H1 (cell line): ENCODE data around the gene CAPN15.

ENCODE experiments used
- CHD2 ChIP-seq: IDR thresholded peaks from 2 replicates; pipeline ENCODE4 v1.6.1; 2012; ENCODE audit warnings: low read length, improper control_type of control experiment
- EP300 ChIP-seq, 2 experiments: IDR thresholded peaks; 1 replicate in 1 of 2; 2 replicates in 1 of 2; pipeline ENCODE4 v1.6.1; 2011 to 2012; ENCODE audit warnings: low read depth in 2 of 2, low read length in 2 of 2, mild to moderate bottlenecking in 2 of 2, borderline replicate concordance in 1 of 2, inconsistent platforms in 1 of 2, moderate library complexity in 1 of 2
- EZH2 ChIP-seq: fragments of 200-600 bp; sonication (generic); IDR thresholded peaks from 2 replicates; pipeline ENCODE4 v1.7.1; 2012; ENCODE audit warnings: low read depth, mild to moderate bottlenecking, moderate library complexity, low read length, inconsistent platforms; ENCODE audit not compliant: severe bottlenecking
- FOSL1 ChIP-seq: IDR thresholded peaks from 2 replicates; pipeline ENCODE4 v1.6.1; 2011; ENCODE audit warnings: mild to moderate bottlenecking, low read depth, low read length, moderate library complexity; ENCODE audit not compliant: insufficient read depth
- KDM1A ChIP-seq: fragments of 200-600, 300-600 bp; sonication (generic); IDR thresholded peaks from 2 replicates; pipeline ENCODE4 v1.7.1; 2016; ENCODE audit warnings: mild to moderate bottlenecking, low read length, borderline replicate concordance
- POLR2A ChIP-seq, 2 experiments: IDR thresholded peaks; 1 replicate in 1 of 2; 2 replicates in 1 of 2; pipeline ENCODE4 v1.6.1; 2011; ENCODE audit warnings: low read depth in 2 of 2, low read length in 2 of 2, mild to moderate bottlenecking in 2 of 2; ENCODE audit errors: control extremely low read depth in 1 of 2
- POLR2AphosphoS5 ChIP-seq: IDR thresholded peaks from 2 replicates; pipeline ENCODE4 v1.6.1; 2011; ENCODE audit warnings: low read depth, low read length
- TF ChIP-seq, protein P1 (sequence below), 3 experiments: IDR thresholded peaks; 1 replicate in 2 of 3; 2 replicates in 1 of 3; pipeline versions ENCODE4 v1.5.1 to v1.6.1; 2011; ENCODE audit warnings: low read length in 3 of 3, mild to moderate bottlenecking in 3 of 3, inconsistent platforms in 2 of 3, low read depth in 1 of 3, moderate library complexity in 1 of 3; ENCODE audit not compliant: insufficient read depth in 1 of 3; ENCODE audit errors: control extremely low read depth in 1 of 3

DNA sequence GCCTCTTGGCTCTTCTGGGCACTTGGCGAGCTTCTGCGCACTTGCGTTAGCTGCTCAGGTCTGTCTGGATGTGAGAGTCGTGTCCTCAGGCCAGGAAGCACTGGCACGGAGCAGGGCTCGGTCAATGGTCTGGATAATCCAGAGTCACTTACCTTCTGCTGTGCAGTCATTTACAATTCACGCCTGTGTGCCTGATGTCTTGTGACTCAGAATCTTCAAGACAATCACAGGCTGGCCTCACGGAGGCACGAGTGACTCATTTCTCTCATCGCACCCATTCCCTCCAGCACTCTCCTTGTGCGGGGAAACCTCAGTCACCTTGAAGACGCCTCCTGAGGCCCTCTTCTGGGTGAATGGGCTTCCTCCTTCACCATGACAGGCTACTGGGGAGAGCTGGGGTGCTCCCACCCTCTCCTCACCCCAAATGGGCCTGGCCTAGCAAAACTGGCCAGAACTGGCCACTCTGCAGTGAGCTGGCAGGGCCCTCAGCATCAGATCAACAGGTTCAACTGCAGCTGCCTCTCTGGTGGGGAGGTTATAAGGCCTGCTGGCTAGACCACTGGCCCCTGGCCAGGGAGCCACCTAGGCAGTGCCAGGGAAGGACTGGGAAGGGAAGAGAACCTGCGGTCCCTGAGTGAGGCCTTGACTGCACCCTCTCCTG lies 1.9 kb upstream of the CAPN15 start:
- TF ChIP-seq POLR2AphosphoS5: 0 out of 2 replicates have a peak, but pooled peaks have one; percentile 6
- TF ChIP-seq CHD2: no peak
- TF ChIP-seq FOSL1: no peak
- no peak for TF ChIP-seq EZH2
- no peak for TF ChIP-seq POLR2A (IDR thresholded peaks at IDR 0.05; ENCODE audit: control extremely low read depth in 1 of 2, low read depth in 2 of 2, low read length in 2 of 2)
- TF ChIP-seq, protein P1, sequence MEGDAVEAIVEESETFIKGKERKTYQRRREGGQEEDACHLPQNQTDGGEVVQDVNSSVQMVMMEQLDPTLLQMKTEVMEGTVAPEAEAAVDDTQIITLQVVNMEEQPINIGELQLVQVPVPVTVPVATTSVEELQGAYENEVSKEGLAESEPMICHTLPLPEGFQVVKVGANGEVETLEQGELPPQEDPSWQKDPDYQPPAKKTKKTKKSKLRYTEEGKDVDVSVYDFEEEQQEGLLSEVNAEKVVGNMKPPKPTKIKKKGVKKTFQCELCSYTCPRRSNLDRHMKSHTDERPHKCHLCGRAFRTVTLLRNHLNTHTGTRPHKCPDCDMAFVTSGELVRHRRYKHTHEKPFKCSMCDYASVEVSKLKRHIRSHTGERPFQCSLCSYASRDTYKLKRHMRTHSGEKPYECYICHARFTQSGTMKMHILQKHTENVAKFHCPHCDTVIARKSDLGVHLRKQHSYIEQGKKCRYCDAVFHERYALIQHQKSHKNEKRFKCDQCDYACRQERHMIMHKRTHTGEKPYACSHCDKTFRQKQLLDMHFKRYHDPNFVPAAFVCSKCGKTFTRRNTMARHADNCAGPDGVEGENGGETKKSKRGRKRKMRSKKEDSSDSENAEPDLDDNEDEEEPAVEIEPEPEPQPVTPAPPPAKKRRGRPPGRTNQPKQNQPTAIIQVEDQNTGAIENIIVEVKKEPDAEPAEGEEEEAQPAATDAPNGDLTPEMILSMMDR (IDR thresholded peaks at IDR 0.05; ENCODE audit: control extremely low read depth in 1 of 3, insufficient read depth in 1 of 3, low read depth in 1 of 3, low read length in 3 of 3): no peak
- TF ChIP-seq EP300 (IDR thresholded peaks at IDR 0.05; ENCODE audit: borderline replicate concordance in 1 of 2, low read depth in 2 of 2, low read length in 2 of 2): no peak
- no peak for TF ChIP-seq KDM1A
